Sigmoid colon (tissue), 7 donors: ENCODE results near the gene CHCT1. TPM values are rescaled to one million over a fixed set of nuclear protein-coding genes. Genes with fewer than 3 reads are reported as not detected.
"Not testable (repeated sequence)": the region's sequence is repeated elsewhere in the genome, so short reads cannot be mapped to it uniquely, and the experiment has no call there.

Source experiments
- DNase-seq: peaks from one replicate; pipeline ENCODE4 v3.0.0-alpha.2; 2019
- H3K27ac ChIP-seq, 4 donors: fragments of 200-600 bp; sonication (generic); one replicate each; pipeline ENCODE4 v1.5.1; 2016 to 2019; ENCODE audit warnings: mild to moderate bottlenecking in 1 of 4
- H3K27me3 ChIP-seq, 3 donors: fragments of 200-600 bp; sonication (generic); one replicate each; pipeline ENCODE4 v1.5.1; 2019; ENCODE audit warnings: mild to moderate bottlenecking in 1 of 3
- H3K36me3 ChIP-seq, 4 donors: fragments of 200-600 bp; sonication (generic); one replicate each; pipeline ENCODE4 v1.5.1; 2016 to 2019
- H3K4me1 ChIP-seq, 4 donors: fragments of 200-600 bp; sonication (generic); one replicate each; pipeline ENCODE4 v1.5.1; 2017 to 2019
- H3K4me3 ChIP-seq, 4 donors: fragments of 200-600 bp; sonication (generic); one replicate each; pipeline ENCODE4 v1.5.1; 2017 to 2019; ENCODE audit warnings: mild to moderate bottlenecking in 2 of 4, moderate library complexity in 1 of 4
- H3K9me3 ChIP-seq, 4 donors: fragments of 200-600 bp in 3 of 4; sonication (generic) in 3 of 4; one replicate each; pipeline versions ENCODE4 v1.5.1 to v1.6.1; 2013 to 2019
- EP300 ChIP-seq, 4 donors: sonication (generic); formaldehyde crosslinking; IDR thresholded peaks; one replicate each; pipeline ENCODE4 v1.6.1; 2017; ENCODE audit warnings: antibody characterized with exemption in 4 of 4
- POLR2A ChIP-seq, 2 donors: fragments of 450-650 bp; IDR thresholded peaks; one replicate each; pipeline ENCODE4 v1.6.1; 2016; ENCODE audit warnings: antibody characterized with exemption in 2 of 2, mild to moderate bottlenecking in 2 of 2, moderate library complexity in 2 of 2
- POLR2AphosphoS5 ChIP-seq, 4 donors: sonication (generic); formaldehyde crosslinking; IDR thresholded peaks; one replicate each; pipeline ENCODE4 v1.6.1; 2017; ENCODE audit warnings: antibody characterized with exemption in 4 of 4
- WGBS, 2 donors: extraction: QIAGEN DNeasy Blood & Tissue Kit; methylation state at CpG; one replicate each; pipeline ENCODE4 v1.1.7; 2013; 5-methylcytosine and 5-hydroxymethylcytosine counted together
- intact Hi-C: fragments of 100-400 bp; cut with DNase I; formaldehyde crosslinking; loops from one replicate; pipeline ENCODE4 v1.15.1; 2023
- polyA plus RNA-seq, 3 donors: library from polyadenylated mRNA; stranded (reverse); fragments of 200-250 nt; gene quantifications; one replicate each; pipeline ENCODE4 v1.2.3, GENCODE V29; 2013
- total RNA-seq, 4 donors: library from RNA; depleted of rRNA; stranded (reverse); fragments of >200 nt; gene quantifications; one replicate each; pipeline ENCODE4 v1.1.0, GENCODE V29; 2016
- TF ChIP-seq, protein P1 (sequence below), 4 experiments: fragments of 450-650 bp in 3 of 4; fragments of 200-600 bp in 1 of 4; IDR thresholded peaks; one replicate each; pipeline ENCODE4 v1.5.1; 2016 to 2019; ENCODE audit warnings: antibody characterized with exemption in 4 of 4, mild to moderate bottlenecking in 3 of 4, moderate library complexity in 2 of 4
- donor health status: healthy with polysubstance abuse.
- donor health status: Bipolar disorder and iron deficiency.
- donor health status: healthy.

The CHCT1 gene
- total and polyA plus RNA-seq, 7 donors, result not detected

GRCh38 chr17:60412701-60413100, 9.6 kb upstream of the CHCT1 start:
- Histone ChIP-seq H3K36me3 (no peaks in the 10 kb centered on the region), H3K27me3 (no peaks in the 10 kb centered on the region), H3K9me3 (no peaks in the 10 kb centered on the region), H3K27ac (no peak overlapping the region), H3K4me3 (no peak overlapping the region), H3K4me1 (no peaks in the 10 kb centered on the region)
- intact Hi-C loops, result no loop called here
- WGBS, 2 donors, result 88 to 89% methylated on average over 3 of the region's 3 CpGs
- TF ChIP-seq EP300 (IDR thresholded peaks at IDR 0.05), result no peak
- no peak for TF ChIP-seq POLR2AphosphoS5 (IDR thresholded peaks at IDR 0.05)
- TF ChIP-seq, protein P1, sequence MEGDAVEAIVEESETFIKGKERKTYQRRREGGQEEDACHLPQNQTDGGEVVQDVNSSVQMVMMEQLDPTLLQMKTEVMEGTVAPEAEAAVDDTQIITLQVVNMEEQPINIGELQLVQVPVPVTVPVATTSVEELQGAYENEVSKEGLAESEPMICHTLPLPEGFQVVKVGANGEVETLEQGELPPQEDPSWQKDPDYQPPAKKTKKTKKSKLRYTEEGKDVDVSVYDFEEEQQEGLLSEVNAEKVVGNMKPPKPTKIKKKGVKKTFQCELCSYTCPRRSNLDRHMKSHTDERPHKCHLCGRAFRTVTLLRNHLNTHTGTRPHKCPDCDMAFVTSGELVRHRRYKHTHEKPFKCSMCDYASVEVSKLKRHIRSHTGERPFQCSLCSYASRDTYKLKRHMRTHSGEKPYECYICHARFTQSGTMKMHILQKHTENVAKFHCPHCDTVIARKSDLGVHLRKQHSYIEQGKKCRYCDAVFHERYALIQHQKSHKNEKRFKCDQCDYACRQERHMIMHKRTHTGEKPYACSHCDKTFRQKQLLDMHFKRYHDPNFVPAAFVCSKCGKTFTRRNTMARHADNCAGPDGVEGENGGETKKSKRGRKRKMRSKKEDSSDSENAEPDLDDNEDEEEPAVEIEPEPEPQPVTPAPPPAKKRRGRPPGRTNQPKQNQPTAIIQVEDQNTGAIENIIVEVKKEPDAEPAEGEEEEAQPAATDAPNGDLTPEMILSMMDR (IDR thresholded peaks at IDR 0.05), result no peak
- TF ChIP-seq POLR2A (IDR thresholded peaks at IDR 0.05), result no peak
- DNase-seq, result no peak

DNA sequence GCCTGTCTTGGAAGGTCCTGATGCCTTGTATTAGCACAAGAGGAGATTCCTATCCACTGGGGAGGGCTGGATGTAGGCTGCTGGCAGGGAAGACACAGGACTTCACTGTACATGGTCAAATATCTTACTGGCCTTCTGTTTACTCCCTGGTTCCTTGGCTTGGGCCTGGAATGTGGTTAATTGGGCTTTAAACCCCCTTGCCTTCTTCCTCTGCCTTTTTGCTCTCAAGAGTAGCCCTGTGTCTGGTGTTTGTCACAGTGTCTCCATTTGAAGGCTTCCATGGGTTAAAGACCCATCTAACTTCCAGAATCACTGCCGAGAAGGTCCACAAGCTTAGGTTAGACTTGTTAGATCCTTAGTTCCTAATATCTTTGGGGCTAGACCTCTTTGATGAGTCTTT, 7.1 kb upstream of the CHCT1 start:
- no peaks in the 10 kb centered on the region for H3K9me3 ChIP-seq
- 92 to 94% methylated on average over 1 of the region's 1 CpG for WGBS, 2 donors
- no peaks in the 10 kb centered on the region for H3K27me3 ChIP-seq
- no peaks in the 10 kb centered on the region for H3K4me1 ChIP-seq
- intact Hi-C loops, result no loop called here
- DNase-seq, result no peak
- no peak for TF ChIP-seq POLR2A (IDR thresholded peaks at IDR 0.05)
- TF ChIP-seq, protein P1 (IDR thresholded peaks at IDR 0.05), result no peak
- no peak for TF ChIP-seq POLR2AphosphoS5 (IDR thresholded peaks at IDR 0.05)
- no peak for TF ChIP-seq EP300 (IDR thresholded peaks at IDR 0.05)
- H3K36me3 ChIP-seq, result no peaks in the 10 kb centered on the region
- no peak overlapping the region for H3K27ac ChIP-seq
- H3K4me3 ChIP-seq, result no peak overlapping the region

DNA sequence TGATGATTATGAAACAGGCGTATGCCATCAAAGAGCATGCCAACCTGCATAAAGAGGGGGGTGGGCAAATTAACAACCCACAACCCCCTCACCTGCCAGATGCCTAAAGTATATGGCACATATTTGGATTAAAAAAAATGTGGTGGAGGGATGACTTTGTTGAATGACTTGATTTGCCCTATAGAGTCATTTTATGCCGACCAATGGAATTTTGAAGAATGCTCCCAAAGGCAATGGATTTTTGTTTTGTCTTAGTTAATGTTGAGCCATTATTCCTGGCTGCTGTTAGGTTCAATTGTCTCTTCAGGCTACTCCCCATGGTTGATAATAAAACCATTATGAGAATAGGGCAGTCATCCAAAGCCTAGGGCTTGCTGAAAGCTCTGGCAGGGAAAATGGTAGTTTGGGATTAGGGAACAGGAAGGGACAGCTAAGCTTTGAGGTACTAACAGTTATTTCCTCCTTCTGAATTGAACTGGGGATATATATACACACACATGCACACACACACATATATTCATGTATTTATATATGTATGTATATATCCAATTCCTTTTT, 5.8 kb upstream of the CHCT1 start:
- Histone ChIP-seq H3K36me3 (no peaks in the 10 kb centered on the region), H3K27ac (no peak overlapping the region), H3K4me1 (peaks cover 0 to 8% (median 3%) of the 10 kb centered on the region in 4 donors), H3K9me3 (no peaks in the 10 kb centered on the region), H3K27me3 (no peaks in the 10 kb centered on the region), H3K4me3 (no peak overlapping the region)
- WGBS, 2 donors, result 44 to 81% methylated on average over 2 of the region's 2 CpGs
- no peak for DNase-seq
- TF ChIP-seq POLR2A (IDR thresholded peaks at IDR 0.05) (no peak), EP300 (IDR thresholded peaks at IDR 0.05) (no peak), POLR2AphosphoS5 (IDR thresholded peaks at IDR 0.05) (no peak)
- TF ChIP-seq, protein P1 (IDR thresholded peaks at IDR 0.05), result no peak
- intact Hi-C loops, result no loop called here

- intact Hi-C loops, result not testable (repeated sequence)
- WGBS, 2 donors, result 84 to 88% methylated on average over 4 of the region's 4 CpGs
Observed at GRCh38 chr17:60419003-60419402, 3.3 kb upstream of the CHCT1 start.

DNA sequence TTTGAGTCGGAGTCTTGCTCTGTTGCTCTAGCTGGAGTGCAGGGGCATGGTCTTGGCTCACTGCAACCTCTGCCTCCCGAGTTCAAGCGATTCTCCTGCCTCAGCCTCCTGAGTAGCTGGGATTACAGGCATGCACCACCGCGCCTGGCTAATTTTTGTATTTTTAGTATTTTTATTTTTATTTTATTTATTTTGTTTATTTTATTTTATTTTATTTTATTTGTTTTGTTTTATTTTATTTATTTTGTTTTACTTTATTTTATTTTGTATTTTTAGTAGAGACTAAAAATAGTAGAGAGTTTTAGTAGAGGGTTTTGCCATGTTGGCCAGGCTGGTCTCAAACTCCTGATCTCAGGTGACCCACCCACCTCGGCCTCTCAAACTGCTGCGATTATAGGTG, 2.4 kb upstream of the CHCT1 start:
- 83 to 94% methylated on average over 7 of the region's 7 CpGs for WGBS, 2 donors
- H3K36me3 ChIP-seq, H3K9me3 ChIP-seq, H3K4me3 ChIP-seq, intact Hi-C loops, H3K27me3 ChIP-seq, H3K27ac ChIP-seq, DNase-seq: not testable (repeated sequence)
- peaks cover 0 to 15% (median 8%) of the 10 kb centered on the region in 4 donors for H3K4me1 ChIP-seq

More at GRCh38 chr17:60419003-60419402, 3.3 kb upstream of the CHCT1 start:
- not testable (repeated sequence) for H3K4me3 ChIP-seq, H3K36me3 ChIP-seq, H3K27me3 ChIP-seq, H3K9me3 ChIP-seq, DNase-seq, H3K27ac ChIP-seq
- H3K4me1 ChIP-seq, result peaks cover 0 to 15% (median 8%) of the 10 kb centered on the region in 4 donors
